Mucosa of stomach (tissue), 1 donor: ENCODE measurements around the gene BCAT1.
"Not testable (repeated sequence)": the region's sequence is repeated elsewhere in the genome, so short reads cannot be mapped to it uniquely, and the experiment has no call there.

ENCODE experiments used
- H3K27me3 ChIP-seq: one replicate; pipeline ENCODE4 v1.7.0; 2013; ENCODE audit warnings: mild to moderate bottlenecking, low read length; ENCODE audit not compliant: control insufficient read depth, insufficient read depth
- H3K36me3 ChIP-seq: one replicate; pipeline ENCODE4 v1.7.0; 2013; ENCODE audit warnings: low read length; ENCODE audit not compliant: control insufficient read depth, insufficient read depth
- H3K4me1 ChIP-seq: one replicate; pipeline ENCODE4 v1.7.0; 2013; ENCODE audit warnings: mild to moderate bottlenecking, low read length; ENCODE audit not compliant: control insufficient read depth, insufficient read depth
- H3K4me3 ChIP-seq: one replicate; pipeline ENCODE4 v1.7.0; 2013; ENCODE audit warnings: low read length
- H3K9ac ChIP-seq: one replicate; pipeline ENCODE4 v1.7.0; 2013; ENCODE audit warnings: mild to moderate bottlenecking, low read length, moderate library complexity
- H3K9me3 ChIP-seq: one replicate; pipeline ENCODE4 v1.7.0; 2013; ENCODE audit warnings: mild to moderate bottlenecking, low read length, moderate library complexity; ENCODE audit not compliant: control insufficient read depth
- donor health status: Pancreatic carcinoma.

BCAT1 gene

DNA sequence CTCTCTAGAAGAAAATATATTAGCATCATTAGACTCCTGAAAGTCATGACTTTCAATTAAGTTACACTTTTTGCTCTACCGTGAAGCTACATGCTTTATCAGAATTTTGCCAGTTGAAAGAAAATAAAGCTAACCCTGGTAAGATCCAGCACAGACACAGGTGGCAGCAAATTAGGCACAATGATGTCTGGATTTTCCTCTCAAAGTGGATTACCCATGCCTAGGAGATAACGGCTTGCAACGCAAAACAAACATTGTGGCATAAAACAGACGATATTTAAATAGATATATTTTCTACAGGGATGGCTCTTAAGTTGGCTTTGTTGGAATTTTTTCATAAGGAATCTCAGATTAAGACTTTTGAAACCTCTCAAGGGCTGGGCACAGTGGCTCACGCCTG, 33.4 kb downstream of the BCAT1 start:
- Histone ChIP-seq H3K36me3 (no peaks in the 10 kb centered on the region), H3K9ac (no peak overlapping the region), H3K4me3 (no peak overlapping the region), H3K27me3 (no peaks in the 10 kb centered on the region), H3K4me1 (no peaks in the 10 kb centered on the region), H3K9me3 (no peaks in the 10 kb centered on the region)

DNA sequence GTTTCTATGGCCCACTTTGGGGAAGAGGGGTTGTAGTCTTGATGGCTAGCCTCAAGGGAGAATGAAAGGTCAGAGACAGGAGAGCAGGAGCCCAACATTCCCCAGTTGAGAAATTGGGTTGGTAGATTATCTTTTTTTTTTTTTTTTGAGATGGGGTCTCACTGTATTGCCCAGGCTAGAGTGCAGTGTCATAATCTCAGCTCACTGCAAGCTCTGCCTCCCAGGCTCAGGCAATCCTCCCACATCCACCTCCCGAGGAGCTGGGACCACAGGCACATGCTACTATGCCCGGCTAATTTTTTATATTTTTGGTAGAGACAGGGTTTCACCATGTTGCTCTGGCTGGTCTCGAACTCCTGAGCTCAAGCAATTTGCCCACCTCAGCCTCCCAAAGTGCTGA, 34.9 kb downstream of the BCAT1 start:
- H3K9ac ChIP-seq = no peak overlapping the region
- no peak overlapping the region for H3K4me3 ChIP-seq
- H3K4me1 ChIP-seq = no peaks in the 10 kb centered on the region
- H3K9me3 ChIP-seq = no peaks in the 10 kb centered on the region
- no peaks in the 10 kb centered on the region for H3K27me3 ChIP-seq
- H3K36me3 ChIP-seq = no peaks in the 10 kb centered on the region

DNA sequence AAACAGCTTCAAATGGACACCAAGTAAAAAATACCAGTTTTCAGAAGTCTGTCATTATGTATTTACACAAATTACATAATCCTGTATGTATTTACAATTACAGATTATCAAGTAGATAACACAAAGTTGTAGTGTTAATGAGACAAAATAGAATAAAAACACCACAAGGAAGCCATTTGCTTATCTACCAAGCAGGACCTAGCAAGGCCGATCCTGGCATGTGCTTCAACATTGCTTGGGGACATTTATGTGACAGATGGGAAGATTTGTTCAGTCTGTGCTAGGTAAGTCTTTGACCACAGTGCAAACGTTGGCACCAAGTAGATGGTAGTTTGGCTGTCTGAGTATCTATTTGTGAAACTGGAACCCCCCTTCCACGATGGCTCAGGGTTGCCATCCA, 35.8 kb downstream of the BCAT1 start:
- H3K9me3 ChIP-seq = no peaks in the 10 kb centered on the region
- H3K4me3 ChIP-seq = no peak overlapping the region
- no peaks in the 10 kb centered on the region for H3K4me1 ChIP-seq
- no peak overlapping the region for H3K9ac ChIP-seq
- H3K27me3 ChIP-seq = no peaks in the 10 kb centered on the region
- no peaks in the 10 kb centered on the region for H3K36me3 ChIP-seq

DNA sequence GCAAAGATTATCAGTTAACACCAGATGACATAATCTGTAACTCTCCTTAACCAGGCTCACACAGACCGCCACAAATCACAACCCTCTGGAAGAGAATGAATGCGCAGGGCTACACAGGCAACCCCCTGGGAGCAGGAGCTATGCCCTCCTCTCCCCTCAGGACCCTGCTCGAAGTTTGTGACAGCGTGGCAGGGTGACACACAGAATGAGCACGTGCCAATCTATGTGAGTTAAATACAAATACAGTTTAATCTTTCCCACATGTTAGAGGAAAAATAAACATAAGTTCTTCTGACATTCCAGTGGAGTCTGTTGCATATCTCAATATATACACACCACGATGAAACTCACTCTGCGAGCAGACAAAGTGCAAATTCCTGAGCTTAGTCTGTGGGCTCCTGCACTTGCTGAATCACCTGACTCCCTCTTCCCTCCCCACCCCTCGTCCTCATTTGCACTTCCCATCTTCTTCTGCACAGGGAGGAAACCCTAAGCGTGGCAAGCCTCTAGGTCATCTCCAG, 37.6 kb downstream of the BCAT1 start:
- Histone ChIP-seq H3K27me3 (no peaks in the 10 kb centered on the region), H3K36me3 (no peaks in the 10 kb centered on the region), H3K4me3 (no peak overlapping the region), H3K9ac (no peak overlapping the region), H3K4me1 (no peaks in the 10 kb centered on the region), H3K9me3 (no peaks in the 10 kb centered on the region)

DNA sequence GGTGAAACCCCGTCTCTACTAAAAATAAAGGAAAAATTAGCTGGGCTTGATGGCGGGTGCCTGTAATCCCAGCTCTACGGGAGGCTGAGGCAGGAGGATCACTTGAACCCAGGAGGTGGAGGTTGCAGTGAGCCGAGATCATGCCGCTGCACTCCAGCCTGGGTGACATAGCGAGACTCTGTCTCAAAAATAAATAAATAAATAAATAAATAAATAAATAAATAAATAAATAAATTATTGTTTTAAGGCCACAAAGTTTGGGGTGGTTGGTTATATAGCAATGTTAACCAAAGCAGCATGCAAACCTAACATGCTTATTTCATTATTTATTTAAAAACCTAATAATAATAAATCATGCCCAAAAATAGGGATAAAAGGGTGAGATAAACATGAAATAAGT, 38.7 kb downstream of the BCAT1 start:
- not testable (repeated sequence) for H3K4me3 ChIP-seq, H3K4me1 ChIP-seq, H3K36me3 ChIP-seq, H3K9me3 ChIP-seq, H3K27me3 ChIP-seq, H3K9ac ChIP-seq

DNA sequence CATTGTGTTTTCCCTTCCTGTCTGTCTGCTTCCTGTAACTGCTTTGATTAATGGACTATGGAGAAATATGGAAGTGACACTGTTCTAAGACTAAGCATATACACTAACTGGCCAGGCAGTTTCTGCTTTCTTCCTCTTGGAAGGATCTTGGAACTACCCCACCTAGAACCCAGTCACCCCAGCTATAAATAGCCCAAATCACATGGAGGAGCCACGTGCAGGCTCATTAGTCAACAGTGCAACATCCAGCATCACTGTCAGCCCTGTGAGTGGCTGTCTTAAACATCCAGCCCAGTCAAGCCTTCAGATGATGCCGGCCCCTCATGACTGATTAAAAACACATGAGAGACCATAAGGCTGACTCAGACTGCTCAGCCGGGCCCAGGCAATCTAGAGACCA, 39.2 kb downstream of the BCAT1 start:
- H3K4me1 ChIP-seq = no peaks in the 10 kb centered on the region
- no peaks in the 10 kb centered on the region for H3K36me3 ChIP-seq
- no peaks in the 10 kb centered on the region for H3K9me3 ChIP-seq

DNA sequence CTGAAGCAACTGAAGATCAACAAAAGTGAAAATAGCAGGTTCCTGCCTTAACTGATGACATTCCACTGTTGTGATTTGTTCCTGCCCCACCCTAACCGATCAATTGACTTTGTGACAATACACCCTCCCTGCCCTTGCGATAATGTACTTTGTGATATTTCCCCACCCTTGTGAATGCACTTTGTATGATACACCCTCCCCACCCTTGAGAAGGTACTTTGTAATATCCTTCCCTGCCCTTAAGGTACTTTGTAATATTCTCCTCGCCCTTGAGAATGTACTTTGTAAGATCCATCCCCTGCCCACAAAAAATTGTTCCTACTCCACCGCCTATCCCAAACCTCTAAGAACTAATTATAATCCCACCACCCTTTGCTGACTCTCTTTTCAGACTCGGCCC, 41.4 kb downstream of the BCAT1 start:
- Histone ChIP-seq H3K9me3 (no peaks in the 10 kb centered on the region), H3K9ac (no peak overlapping the region), H3K36me3 (no peaks in the 10 kb centered on the region), H3K4me1 (no peaks in the 10 kb centered on the region), H3K27me3 (peaks cover 21% of the 10 kb centered on the region), H3K4me3 (no peak overlapping the region)

More for the DNA sequence above, 39.2 kb downstream of the BCAT1 start:
- Histone ChIP-seq H3K4me3 (no peak overlapping the region), H3K27me3 (peaks cover under 1% of the 10 kb centered on the region), H3K9ac (no peak overlapping the region)

DNA sequence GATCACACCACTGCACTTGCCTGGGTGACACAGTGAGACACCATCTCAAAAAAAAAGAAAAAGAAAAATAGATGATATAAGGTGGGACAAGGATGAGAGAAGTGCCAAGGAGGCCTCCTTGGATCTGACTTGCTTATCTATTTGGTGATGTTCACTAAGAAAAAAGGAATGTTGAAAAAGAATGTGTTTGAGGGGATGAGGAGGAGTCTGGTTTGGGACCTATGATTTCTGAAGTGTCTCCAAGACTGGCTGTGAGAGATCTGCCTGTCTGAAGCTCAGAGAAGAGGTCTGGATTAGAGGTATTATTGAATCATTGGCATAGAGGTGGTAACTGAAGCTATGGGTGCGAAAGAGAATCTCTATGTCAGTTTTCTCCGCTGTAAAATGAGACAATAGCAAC, 42.8 kb downstream of the BCAT1 start:
- no peaks in the 10 kb centered on the region for H3K9me3 ChIP-seq
- no peak overlapping the region for H3K9ac ChIP-seq
- H3K36me3 ChIP-seq = no peaks in the 10 kb centered on the region
- no peaks in the 10 kb centered on the region for H3K4me1 ChIP-seq
- no peak overlapping the region for H3K4me3 ChIP-seq
- H3K27me3 ChIP-seq = peaks cover 32% of the 10 kb centered on the region

DNA sequence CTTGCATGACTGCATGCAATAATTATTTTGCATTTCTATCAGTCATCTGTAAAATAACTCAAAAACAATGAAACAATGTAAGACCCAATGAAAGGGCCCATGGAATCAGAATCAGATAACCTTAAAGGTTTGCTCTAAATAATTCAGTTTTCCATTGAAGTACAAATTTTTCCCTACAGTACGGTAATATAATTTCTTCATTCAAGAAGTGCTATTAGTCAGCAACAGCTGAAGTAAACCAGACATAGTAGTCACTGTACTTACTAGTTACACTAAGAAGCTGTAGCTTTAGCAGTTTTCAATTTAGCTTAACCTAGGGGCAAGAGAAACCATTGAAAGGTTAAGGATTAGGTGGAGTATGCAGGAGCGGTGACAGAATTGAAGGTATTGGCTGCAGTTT, 43.5 kb downstream of the BCAT1 start:
- Histone ChIP-seq H3K4me1 (no peaks in the 10 kb centered on the region), H3K9ac (no peak overlapping the region), H3K27me3 (peaks cover 32% of the 10 kb centered on the region), H3K4me3 (no peak overlapping the region), H3K9me3 (no peaks in the 10 kb centered on the region), H3K36me3 (no peaks in the 10 kb centered on the region)

DNA sequence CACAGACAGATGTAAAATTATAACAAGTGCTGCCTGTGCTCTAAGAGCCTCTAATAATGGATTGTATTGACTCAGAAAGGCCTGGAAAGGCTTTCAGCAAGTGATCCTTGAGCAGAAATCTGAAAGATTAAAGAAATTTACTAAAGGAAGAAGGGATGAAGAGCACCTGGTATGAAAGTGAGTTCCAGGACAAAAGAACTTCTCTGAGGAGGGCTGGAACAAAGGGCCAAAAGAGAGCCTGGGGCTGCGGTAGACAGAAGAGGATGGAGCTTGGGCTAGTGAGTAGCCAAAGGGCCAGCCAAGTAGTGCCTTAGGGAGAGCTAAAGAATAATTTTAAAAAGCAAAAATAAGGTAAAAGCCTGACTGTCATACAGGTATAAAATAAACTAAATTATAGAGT, 44.0 kb downstream of the BCAT1 start:
- Histone ChIP-seq H3K36me3 (no peaks in the 10 kb centered on the region), H3K27me3 (peaks cover 32% of the 10 kb centered on the region)

DNA sequence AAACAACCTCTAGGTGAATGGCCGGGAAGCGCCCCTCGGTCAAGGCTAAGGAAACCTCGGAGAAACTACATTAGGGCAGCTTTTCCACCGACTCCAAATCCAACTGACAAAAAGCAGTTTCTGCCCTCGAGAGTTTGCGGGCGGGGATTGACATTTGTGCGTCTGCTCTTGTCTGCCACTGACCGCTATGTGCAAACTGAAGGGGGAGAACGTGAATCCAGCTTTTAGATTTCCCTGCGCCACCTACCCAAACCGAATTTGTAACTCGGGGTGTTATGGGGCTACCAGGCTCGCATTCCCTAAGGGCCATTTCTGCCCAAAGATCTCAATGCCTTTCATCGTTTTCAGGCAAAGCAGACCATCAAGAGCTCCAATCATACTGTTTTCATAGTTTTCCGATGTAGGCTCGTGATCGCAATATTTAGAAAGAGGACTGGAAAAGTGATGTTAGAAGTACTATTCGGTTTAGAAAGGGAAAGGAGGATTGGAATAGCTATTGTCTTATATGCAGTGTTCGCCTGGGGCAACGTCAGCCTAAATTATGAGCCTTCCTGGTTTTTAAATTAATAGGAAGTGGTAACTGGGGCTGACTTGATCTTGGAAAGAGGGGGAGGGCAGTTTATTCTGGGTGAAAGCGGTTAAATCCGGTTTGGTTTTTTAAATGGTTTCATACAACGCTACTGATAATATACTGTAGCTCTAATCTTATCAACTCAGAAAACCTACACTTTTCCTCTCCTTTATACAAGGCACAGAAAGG, 45.4 kb downstream of the BCAT1 start:
- Histone ChIP-seq H3K4me3 (no peak overlapping the region), H3K9ac (peak overlapping the region; percentile 18), H3K4me1 (no peaks in the 10 kb centered on the region), H3K9me3 (no peaks in the 10 kb centered on the region), H3K27me3 (peaks cover 32% of the 10 kb centered on the region), H3K36me3 (no peaks in the 10 kb centered on the region)

More for the DNA sequence above, 44.0 kb downstream of the BCAT1 start:
- no peaks in the 10 kb centered on the region for H3K4me1 ChIP-seq
- no peak overlapping the region for H3K4me3 ChIP-seq
- no peaks in the 10 kb centered on the region for H3K9me3 ChIP-seq
- H3K9ac ChIP-seq = no peak overlapping the region

DNA sequence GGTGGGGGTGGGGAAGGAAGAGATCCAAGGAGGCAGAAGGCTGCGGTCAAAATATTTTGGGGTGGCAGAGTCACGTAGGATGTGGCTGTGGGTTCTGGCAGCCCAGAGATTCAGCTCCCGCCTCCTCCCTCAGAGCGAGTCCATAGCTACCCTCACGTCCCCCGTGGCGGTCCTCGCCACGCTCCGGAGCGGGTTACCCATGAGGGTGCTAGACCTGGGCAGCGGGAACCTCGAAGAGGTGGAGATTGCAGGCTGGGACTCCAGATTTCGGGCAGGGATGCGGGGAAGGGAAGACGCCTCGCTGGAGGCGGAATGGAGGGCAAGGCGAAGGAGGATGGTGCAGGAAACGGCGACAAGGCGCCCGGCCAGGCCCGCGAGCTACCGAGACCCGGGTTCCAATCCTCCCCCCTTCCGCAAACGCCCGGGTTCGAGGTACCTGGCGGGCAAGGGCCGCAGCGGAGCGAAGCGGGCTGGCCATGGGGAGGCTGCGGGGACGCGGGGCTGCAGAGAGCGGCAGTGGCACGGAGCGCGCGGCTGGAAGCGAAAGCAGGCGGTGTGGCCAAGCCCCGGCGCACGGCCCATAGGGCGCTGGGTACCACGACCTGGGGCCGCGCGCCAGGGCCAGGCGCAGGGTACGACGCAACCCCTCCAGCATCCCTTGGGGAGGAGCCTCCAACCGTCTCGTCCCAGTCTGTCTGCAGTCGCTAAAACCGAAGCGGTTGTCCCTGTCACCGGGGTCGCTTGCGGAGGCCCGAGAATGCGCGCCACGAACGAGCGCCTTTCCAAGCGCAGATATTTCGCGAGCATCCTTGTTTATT, 46.2 kb downstream of the BCAT1 start:
- no peaks in the 10 kb centered on the region for H3K36me3 ChIP-seq
- no peaks in the 10 kb centered on the region for H3K9me3 ChIP-seq
- H3K4me3 ChIP-seq = no peak overlapping the region
- peaks cover 32% of the 10 kb centered on the region for H3K27me3 ChIP-seq
- H3K9ac ChIP-seq = peak overlapping the region; percentile 18
- no peaks in the 10 kb centered on the region for H3K4me1 ChIP-seq
